CD4-positive, alpha-beta T cell treated with Interleukin-4 for 1 hour (primary cell): Measurements from ENCODE around the gene CYFIP2.

ENCODE experiments used
- DNase-seq, 2 donors: peaks; one replicate each; pipeline ENCODE4 v3.0.0-alpha.2; 2020 to 2022

The CYFIP2 gene

GRCh38 chr5:157362012-157362411, 96.1 kb downstream of the CYFIP2 start:
- no peak for DNase-seq

GRCh38 chr5:157362502-157362901, 96.6 kb downstream of the CYFIP2 start:
- no peak for DNase-seq

GRCh38 chr5:157362982-157363381, 97.1 kb downstream of the CYFIP2 start:
- DNase-seq = no peak

- no peak for DNase-seq
Measured at GRCh38 chr5:157365732-157366131, 99.8 kb downstream of the CYFIP2 start.

- DNase-seq = no peak
Measured at GRCh38 chr5:157366741-157367674, 101.1 kb downstream of the CYFIP2 start.

- DNase-seq = no peak
Measured at GRCh38 chr5:157369507-157369906, 103.6 kb downstream of the CYFIP2 start.

- no peak for DNase-seq
Measured at GRCh38 chr5:157370967-157371366, 105.0 kb downstream of the CYFIP2 start.

GRCh38 chr5:157371655-157372471, 105.9 kb downstream of the CYFIP2 start:
- no peak for DNase-seq

- DNase-seq = no peak
Measured at GRCh38 chr5:157372472-157372822, 106.5 kb downstream of the CYFIP2 start.

GRCh38 chr5:157378509-157378908, 112.6 kb downstream of the CYFIP2 start:
- DNase-seq = no peak

- no peak for DNase-seq
Measured at GRCh38 chr5:157379983-157380382, 114.1 kb downstream of the CYFIP2 start.

- DNase-seq = no peak
Measured at GRCh38 chr5:157381746-157382145, 115.8 kb downstream of the CYFIP2 start.

- no peak for DNase-seq
Measured at GRCh38 chr5:157382996-157383800, 117.3 kb downstream of the CYFIP2 start.

GRCh38 chr5:157384971-157385709, 119.2 kb downstream of the CYFIP2 start:
- no peak for DNase-seq

- DNase-seq = no peak
Measured at GRCh38 chr5:157387041-157387563, 121.2 kb downstream of the CYFIP2 start.

GRCh38 chr5:157387683-157388093, 121.8 kb downstream of the CYFIP2 start:
- DNase-seq = no peak

GRCh38 chr5:157388111-157388710, 122.3 kb downstream of the CYFIP2 start:
- DNase-seq = no peak

- DNase-seq = no peak
Measured at GRCh38 chr5:157389103-157389502, 123.2 kb downstream of the CYFIP2 start.

GRCh38 chr5:157390133-157390532, 124.2 kb downstream of the CYFIP2 start:
- peak in 1 of 2 donors; percentile 31 for DNase-seq

- DNase-seq = peak; percentile 53 to 56
Measured at GRCh38 chr5:157390551-157391297, 124.8 kb downstream of the CYFIP2 start.

GRCh38 chr5:157398305-157398704, 132.4 kb downstream of the CYFIP2 start:
- no peak for DNase-seq
